Lower leg skin (tissue), 3 donors: ENCODE data around the gene ARRDC4.

Experiments
- POLR2A ChIP-seq, 2 donors: fragments of 450-650 bp; IDR thresholded peaks; one replicate each; pipeline ENCODE4 v1.6.1; 2016 to 2017; ENCODE audit warnings: antibody characterized with exemption in 2 of 2, mild to moderate bottlenecking in 1 of 2, moderate library complexity in 1 of 2
- TF ChIP-seq, protein P1 (sequence below), 3 donors: fragments of 450-650 bp; IDR thresholded peaks; one replicate each; pipeline ENCODE4 v1.5.1; 2016; ENCODE audit warnings: antibody characterized with exemption in 3 of 3, mild to moderate bottlenecking in 3 of 3, moderate library complexity in 2 of 3

DNA sequence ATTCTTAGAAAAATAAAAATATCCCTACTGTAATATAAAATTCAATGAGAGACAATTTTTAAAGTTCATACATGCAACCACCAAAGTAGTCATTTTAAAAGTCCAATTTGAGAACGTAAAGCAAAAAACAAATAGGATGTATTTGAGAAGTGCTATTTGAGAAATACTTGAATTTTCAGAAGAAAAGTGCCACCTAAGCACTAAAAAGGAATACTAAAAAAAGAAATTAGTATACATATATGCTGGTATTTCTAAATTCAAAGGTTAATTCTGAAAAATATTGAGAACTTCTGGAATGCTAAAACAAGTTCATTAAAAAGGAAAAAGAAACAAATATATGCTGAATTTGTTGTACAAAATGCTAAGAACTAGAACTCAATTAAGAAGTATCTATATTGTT, 29.2 kb upstream of the ARRDC4 start:
- TF ChIP-seq, protein P1, sequence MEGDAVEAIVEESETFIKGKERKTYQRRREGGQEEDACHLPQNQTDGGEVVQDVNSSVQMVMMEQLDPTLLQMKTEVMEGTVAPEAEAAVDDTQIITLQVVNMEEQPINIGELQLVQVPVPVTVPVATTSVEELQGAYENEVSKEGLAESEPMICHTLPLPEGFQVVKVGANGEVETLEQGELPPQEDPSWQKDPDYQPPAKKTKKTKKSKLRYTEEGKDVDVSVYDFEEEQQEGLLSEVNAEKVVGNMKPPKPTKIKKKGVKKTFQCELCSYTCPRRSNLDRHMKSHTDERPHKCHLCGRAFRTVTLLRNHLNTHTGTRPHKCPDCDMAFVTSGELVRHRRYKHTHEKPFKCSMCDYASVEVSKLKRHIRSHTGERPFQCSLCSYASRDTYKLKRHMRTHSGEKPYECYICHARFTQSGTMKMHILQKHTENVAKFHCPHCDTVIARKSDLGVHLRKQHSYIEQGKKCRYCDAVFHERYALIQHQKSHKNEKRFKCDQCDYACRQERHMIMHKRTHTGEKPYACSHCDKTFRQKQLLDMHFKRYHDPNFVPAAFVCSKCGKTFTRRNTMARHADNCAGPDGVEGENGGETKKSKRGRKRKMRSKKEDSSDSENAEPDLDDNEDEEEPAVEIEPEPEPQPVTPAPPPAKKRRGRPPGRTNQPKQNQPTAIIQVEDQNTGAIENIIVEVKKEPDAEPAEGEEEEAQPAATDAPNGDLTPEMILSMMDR (IDR thresholded peaks at IDR 0.05): no peak
- TF ChIP-seq POLR2A (IDR thresholded peaks at IDR 0.05): no peak
